NCI-H1105 (cell line): Measurements from ENCODE around the gene ADAMTS12.
A peak's percentile ranks its signal among the peaks of the same experiment; 100 is the strongest.
"Not testable (repeated sequence)": the region's sequence is repeated elsewhere in the genome, so short reads cannot be mapped to it uniquely, and the experiment has no call there.

ENCODE experiments used
- DNase-seq: peaks from one replicate; lab custom pipeline; 2025; lab: John Stamatoyannopoulos, UW

Gene ADAMTS12

DNA sequence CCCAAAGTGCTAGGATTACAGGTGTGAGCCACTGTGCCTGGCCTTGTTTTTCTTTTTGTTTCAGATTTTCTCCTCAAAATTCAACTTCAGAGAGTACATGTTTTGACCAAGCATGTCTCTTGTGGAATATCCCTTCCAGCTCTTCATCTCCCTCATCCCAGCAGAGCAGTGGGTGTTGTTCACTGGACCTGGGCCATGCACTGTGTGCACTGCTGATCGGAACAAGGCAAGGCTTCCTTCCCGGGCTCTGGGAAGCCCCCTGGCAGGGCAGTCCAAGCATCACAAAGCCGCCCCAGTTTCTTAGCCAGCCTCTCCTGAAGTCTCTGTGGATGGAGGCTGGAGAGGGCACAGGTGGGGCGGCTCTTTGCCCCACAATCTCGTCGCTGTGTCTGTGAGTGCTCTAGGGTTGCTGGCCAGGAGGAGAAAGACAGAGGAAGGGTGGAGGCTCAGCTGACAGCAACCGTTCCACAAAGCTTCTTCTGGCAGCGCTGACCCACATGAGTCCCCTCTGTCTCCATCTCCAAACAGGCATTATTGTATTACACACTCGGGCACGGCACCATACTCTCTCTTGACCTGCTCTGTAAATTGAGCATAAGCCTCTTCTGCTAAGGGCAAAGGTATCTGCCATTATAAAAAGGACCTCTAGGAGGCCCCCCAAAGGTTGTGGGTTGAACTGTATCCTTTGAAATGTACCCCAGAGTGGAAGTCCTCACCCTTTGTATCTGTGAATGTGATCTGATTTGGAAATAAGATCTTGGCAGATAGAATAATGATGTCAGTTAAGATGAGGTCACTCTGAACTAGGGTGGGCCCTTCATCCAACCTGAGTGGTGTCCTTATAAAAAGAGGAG is 361.4 kb downstream of the ADAMTS12 start:
- no peak for DNase-seq

DNA sequence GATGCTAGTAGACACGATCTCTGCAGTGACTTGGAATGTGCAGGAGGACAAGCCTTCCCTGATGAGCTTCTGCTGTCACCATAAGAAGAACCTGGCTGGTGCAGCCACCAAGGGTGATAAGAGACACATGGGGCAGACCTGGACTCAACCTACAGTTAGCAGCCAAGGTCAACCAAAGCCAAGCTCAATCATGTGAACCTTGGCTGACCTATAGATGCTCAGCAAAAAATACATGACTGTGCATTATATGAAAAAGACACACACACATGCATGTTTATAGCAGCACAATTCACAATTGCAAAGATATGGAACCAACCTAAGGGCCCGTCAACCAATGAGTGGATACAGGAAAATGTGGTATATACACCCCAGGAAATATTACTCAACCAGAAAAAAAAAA is 364.1 kb downstream of the ADAMTS12 start:
- no peak for DNase-seq

DNA sequence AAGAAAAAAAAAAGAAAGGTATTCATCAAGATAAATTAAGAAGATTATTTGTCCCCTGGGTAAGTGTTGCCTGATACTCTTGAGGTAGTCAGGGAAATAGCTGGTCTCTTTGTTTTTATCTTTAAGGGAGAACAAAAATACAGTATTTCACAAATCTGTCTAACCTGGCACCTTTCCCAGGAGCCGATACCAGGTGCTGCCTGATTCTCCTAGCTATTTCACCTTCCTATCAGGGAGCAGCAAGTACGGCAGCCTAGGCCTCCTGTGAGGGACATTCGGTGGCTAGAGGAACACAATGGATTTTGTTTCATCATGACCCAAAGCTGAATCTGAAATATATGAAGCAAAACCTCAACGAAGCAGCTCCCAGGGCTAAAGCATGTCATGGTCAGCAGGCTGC is 365.0 kb downstream of the ADAMTS12 start:
- DNase-seq: peak; percentile 18

DNA sequence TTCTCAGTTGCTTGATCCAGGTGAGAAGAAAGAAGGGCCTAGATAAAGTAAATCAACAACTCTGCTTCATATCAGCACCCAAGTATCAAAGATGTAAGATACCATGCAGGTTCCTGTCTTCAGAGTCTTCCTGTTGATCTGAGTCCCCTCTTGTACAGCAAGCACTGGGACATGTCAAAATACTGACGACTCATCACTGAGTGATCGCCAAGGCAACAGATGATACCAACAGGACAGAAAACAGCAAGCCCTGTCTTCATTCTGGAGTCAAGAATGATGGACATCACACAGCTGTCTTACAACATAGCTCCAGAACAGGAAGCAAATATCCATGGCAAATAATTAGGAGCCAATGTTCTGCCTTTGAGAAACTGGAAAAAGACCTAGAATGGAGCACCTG is 367.3 kb downstream of the ADAMTS12 start:
- DNase-seq: no peak

DNA sequence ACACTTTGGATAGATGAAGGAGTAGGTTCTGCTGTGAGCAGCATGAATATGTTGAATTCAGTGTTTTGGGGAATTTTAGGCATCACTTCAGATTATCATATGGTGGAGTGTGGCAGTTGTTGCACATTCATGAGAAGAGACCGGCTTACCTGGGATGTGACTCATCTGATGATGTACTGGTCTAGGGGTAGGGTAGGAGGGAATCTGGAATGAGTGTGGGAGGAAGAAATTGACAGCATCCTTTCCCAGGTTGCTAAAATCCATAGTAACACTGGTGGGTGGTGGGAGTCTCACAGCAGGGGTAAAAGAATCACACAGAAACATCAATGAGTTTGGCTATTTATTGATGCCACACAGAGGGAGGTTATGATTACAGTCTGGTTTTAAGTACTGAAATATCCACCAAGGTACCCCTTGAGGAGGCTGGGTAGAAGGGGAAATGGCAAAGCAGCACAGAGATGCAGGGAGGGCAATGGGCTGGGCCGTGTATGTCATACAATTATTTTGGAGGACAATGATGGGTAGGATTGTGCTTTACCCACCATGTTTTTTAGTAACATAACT is 368.5 kb downstream of the ADAMTS12 start:
- DNase-seq: no peak

DNA sequence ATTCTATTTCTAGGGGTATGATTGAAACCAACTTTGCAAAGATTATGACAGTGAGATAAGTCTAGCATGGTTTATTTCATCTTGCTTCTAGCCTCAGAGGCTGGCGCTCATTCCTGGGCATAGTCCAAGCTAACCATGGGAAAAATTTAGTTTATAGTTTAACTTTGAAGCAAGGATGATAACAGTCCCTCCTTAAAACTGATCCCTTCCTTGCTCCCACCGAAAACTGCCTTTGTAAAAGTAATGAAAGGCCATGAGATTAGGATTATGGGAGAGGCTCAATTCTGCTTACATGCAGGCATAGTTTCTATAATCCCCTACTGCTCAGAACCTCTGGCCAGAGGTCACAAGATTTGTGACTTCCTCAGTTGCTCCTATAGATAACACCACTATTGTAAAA is 375.4 kb downstream of the ADAMTS12 start:
- no peak for DNase-seq

DNA sequence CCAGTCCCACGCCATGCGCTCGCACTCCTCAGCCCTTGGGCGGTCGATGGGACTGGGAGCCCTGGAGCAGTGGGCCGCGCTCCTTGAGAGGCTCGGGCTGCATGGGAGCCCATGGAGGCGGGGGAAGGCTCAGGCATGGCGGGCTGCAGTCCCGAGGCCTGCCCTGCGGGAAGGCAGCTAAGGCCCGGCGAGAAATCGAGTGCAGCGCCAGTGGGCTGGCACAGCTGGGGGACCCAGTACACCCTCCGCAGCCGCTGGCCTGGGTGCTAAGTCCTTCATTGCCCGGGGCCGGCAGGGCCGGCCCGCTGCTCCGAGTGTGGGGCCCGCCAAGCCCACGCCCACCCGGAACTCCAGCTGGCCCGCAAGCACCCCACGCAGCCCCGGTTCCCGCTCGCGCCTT is 376.4 kb downstream of the ADAMTS12 start:
- DNase-seq: not testable (repeated sequence)

DNA sequence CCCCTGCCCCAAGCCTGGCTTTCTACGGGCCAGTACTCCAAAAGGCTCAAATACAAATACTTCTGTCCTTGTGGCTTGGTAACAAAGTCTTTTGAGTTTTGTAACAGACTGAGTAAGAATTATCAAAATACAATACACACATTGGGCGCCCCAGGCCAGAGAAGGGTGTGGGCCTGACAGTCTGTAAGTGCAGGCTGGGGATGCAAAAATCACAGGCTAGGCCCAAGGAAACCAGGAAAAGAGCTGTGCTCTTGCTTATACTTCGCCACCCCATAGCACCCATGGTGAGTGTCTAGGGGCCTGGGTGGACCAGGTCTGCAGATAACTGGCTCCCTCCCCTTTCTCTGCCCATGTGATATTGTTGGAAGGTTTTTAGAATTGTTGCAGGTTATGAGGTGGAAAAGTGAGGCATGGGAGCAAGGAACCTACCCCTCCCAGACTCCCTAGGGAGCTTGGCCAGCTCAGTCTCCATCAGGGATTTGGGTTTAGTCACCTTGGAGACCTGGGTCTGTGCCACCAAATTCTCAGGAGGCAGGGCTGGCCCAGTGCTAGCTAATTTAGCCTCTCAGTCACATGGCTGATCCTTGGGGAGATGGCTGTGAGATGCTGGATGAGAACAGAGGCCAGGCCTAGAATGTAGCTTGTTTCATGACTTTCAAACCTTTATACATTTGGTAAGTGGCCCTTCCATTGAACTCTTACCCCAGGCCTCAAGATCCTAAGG is 378.2 kb downstream of the ADAMTS12 start:
- no peak for DNase-seq

DNA sequence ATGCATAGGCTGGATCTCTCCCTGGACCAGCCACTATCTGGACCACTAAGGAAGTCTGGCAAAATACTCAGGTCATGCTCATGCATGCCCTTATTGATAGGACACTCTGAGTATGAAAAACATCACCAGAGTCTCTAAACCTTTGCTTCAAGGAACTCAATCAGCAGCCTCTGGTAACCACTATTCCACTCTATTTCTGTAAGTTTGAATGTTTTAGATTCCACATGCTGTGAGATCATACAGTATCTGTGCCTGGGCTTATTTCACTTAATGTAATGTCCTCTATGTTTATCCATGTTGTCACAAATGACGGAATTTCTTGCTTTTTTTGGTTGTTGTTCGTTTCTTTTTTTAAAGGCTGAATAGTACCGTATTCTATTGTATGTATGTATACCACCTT is 382.8 kb downstream of the ADAMTS12 start:
- no peak for DNase-seq

DNA sequence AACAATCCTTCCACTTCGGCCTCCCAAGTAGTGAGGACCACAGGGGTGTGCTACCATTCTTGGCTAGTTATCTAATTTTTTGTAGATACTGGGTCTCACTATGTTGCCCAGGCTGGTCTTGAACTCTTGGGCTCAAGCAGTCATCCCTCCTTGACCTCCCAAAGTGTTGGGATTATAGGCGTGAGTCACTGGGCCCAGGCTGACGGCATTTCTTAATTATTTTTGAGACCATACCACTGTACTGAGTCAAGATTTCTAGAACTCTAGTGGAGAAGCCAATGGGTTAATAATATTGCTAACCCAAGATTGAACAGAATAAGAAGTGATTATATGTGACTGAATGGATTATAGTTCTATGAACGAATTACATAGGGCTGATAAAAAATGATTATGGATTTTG is 384.4 kb downstream of the ADAMTS12 start:
- no peak for DNase-seq

DNA sequence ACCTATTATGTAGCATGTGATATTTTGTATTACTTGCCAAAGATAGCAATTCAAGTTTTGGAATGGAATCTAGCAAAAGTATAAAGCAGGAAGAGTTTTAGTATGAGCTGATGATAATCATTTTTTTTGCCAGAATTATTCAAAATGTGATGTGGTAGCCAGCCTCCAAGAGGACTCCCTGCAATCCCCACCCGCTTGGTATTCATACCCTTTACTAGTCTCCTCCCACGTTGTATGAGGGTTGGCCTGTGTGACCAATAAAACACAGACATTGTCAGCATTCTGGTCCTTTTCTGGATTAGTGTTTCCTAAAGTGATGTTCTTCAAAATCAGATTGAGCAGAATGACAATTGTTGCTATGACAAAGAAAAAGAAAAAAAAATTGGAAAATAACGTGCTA is 387.2 kb downstream of the ADAMTS12 start:
- DNase-seq: no peak

DNA sequence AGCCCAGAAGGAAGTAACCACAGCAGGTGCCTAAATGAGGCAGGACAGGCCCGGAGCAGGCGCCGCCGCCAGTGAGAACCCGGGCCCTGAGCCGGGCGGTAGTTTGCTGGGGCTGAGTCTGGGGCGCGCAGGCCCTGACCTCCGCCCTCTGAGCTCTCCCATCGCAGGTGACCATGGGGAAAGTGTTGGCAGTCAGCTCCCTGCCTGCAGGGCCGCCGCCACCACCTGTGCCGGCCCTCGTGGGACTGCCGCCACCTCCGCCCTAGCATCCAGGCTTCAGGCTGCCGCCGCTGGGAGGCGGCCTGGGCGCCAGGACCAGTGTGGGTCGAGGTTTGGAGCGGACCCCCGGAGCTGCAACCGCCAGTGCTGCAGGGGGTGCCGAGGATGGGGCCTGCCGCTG is 389.9 kb downstream of the ADAMTS12 start:
- no peak for DNase-seq

DNA sequence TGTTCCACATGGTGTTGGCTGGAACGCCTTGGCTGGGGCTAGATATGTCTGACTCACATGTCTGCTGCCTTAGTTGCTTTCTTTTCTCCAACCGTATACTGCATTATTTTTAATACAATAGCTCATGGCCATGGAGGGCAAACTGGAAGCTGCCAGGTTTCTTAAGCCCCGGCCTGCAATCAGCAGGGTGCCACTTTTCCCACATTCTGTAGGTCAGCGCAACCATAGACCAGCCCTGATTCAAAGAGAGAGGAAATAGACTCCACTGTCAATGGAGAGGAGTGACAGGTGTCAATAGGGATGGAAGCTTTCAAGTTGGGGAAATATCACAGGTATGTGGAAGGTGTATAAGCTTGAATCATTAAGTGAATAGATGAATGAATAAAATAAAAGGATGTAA is 390.5 kb downstream of the ADAMTS12 start:
- DNase-seq: no peak

DNA sequence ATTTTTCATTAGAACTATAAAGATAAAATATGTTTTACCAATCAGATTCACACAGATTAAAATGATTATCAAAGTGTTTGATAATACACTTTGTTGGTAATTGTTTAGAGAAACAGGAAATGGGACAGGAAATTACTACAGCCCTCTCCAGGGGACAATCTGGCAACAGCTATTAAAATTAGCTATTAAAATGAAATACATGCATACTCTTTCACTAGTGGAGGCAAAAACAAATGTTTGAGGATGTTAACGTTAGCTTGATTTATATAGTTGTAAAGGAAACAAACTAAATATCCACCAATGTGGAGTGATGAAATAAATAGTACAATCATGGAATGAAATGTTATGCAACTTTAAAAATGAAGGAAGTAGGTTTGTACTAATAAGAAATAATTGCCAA is 397.3 kb downstream of the ADAMTS12 start:
- DNase-seq: no peak

DNA sequence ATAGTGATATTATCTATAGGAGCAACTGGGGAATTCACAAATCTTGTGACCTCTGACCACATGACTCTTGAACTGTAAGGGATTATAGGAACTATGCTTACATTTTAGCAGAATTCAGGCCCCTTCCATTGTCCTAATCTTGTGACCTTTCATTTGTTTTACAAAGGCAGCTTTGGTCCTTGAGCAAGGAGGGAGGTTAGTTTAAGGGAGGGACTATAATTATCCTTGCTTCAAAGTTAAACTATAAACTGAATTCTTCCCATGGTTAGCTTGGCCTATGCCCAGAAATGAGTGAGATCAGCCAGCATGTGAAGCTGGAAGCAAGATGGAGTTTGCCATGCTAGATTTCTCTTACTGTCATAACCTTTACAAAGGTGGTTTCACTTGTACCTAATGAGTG is 399.8 kb downstream of the ADAMTS12 start:
- no peak for DNase-seq

DNA sequence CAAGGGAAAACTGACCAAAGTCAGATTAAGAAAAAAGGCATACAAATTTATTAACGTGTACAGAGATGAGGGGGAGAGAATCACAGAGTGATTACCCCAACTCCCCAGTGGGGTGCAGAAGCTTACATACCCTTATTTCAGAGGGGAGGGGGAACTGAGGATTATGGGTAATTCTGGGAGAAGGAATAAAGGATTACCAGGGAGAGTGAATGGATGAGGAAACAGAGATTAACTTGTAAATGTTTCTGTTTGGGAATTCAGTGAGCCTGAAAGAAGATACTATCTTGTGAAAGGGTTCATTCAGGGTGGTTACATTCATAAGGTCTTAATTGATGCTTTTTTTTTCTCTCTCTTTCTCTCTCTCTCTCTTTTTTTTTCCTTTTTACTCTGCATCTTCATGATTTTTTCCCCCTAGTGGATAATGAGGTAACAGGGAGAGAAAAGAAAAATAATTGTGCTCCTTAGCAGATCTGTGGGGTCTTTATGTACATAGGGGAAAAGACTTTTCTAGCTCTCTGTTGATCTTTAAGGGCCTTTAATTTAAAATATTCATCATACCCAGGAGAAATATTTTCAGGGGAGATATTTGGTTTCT is 401.6 kb downstream of the ADAMTS12 start:
- DNase-seq: no peak

DNA sequence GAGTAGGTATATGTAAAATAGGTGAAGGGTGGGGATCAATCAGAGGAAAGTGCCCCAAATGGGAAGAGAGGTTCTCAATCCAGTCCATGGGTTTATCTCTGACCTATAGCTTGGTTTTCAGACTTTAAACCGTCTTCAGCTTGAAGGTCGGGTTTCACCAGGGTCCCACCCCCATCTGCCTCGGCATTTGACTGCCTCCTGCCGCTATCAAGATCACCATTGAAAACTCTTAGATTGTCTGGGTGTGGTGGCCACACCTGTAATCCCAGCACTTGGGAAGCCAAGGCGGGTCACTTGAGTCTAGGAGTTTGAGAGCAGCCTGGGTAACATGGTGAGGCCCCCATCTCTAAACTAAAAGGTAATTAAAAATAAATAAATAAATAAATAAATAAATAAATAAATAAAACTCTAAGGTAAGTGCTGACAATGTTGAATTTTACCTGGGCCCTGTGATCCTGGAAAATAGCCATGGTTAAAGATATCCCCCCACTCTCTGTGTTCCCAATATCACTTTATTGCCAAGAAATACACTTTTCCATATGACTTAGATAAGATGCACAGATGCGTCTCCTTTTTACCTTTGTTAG is 402.2 kb downstream of the ADAMTS12 start:
- no peak for DNase-seq

DNA sequence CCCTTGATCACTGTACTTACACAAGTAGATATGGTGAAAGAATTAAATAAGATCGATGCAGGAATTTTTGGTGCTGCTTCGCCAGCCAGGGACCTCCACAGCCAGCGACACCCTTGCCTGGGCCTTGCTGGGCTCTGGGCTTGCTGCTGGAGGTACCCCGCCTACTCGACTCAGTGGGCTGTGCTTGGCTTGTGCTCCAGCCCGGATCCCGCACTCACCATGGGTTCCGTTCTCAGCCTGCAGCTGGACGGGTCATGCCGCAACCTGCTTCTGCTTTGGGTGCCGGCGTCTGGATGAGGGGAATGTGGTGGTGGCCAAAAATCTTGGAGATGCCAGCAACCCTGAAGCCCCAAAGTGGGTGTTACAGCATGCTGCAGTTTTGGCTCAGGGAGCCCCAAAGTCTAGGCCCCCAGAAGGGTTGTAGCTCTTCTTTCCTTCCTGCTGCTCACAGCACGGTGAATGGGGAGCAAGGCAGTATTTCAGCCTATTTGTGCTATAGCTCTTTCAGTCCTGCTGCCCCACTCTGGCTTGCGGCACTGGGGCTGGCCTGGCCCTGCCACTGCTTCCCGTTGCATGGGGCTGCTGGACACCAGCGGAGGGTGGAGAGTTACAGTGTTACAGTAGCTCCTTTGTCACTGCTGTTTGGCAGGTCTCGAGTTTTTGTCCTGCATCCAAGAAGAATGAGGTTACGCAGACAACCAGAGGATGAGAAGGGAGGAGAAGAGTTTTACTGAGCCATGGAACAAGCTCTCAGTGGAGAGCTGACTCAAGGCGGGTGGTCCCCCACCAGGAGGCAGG is 403.0 kb downstream of the ADAMTS12 start:
- no peak for DNase-seq

DNA sequence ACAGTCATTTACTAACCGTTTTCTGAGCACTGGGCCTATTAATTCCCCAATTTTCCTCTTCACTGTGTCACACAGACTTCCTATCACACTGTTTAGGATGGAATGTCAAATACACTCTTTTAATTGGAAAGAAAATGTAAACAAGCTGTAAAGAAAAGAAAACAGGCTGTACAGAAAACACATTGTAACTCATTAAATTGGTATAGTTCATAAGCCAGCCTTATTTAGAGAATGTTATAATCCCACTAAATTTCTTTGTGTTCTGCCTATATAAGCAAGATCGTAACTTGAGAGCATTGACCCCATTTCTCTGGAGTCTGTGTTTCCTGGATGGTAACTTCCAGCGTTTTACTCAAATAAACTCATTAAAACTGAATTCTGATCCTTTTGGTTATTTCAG is 404.6 kb downstream of the ADAMTS12 start:
- DNase-seq: no peak

DNA sequence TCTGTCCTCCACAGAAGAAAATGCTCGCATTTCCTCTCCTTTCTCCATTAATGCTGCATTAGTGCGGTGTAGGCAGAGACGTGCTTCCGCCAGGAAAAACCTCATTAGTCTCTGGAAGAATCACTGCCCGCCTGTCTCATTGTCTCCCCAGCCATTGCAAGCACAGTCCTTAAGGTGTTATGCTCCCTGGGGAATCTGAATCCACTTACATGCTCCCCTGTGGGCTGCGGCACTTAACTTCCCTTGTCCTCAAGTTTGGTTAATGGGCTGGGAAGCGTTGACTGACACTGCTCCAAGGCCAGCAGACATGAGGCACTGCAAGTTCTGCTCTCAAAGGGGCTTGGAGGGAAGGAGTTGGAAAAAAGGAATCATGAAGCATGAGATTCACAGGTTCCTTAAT is 409.5 kb downstream of the ADAMTS12 start:
- no peak for DNase-seq

DNA sequence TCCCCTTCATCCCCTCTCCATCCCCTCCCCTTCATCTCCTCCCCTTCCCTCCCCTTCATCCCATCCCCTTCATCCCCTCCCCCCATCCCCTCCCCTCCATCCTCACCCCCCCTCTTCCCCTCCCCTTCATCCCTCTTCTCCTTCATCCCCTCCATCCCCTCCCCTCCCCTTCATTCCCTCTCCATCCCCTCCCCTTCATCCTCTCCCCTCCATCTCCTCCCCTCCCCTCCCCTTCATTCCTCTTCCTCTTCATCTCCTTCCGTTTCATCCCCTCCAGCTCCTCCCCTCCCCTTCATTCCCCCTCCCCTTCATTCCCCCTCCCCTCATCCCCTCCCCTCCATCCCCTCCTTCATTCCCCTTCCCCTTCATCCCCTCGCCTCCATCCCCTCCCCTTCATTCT is 410.9 kb downstream of the ADAMTS12 start:
- DNase-seq: no peak

DNA sequence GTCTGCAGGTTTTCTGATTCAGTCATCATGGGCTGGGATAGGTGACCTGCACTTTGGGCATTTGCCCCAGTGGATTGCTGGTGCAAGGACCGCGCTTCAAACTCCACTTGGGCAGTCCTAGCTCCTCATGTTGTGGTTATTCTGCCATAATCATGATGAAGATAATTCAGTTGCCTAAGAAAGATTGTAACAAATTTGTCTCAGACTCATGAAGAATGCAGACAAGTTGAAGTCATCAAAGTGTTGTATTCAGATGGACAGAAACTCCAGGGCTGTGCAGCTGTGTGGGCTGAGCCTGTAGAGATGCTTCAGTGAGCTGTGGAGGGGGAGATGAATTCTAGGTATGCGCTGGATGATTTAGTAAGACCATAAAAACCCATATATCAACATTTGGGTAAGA is 412.5 kb downstream of the ADAMTS12 start:
- no peak for DNase-seq
